HFFc6 (cell line): ENCODE data around the gene OR4D2. TPM values are rescaled to one million over a fixed set of nuclear protein-coding genes. Genes with fewer than 3 reads are reported as not detected.
A peak's percentile ranks its signal among the peaks of the same experiment; 100 is the strongest.

ENCODE experiments used
- DNase-seq: peaks from one replicate; pipeline ENCODE4 v3.0.0-alpha.2; 2018
- H3K27ac Mint-ChIP-seq: 2 replicates; pipeline ENCODE4 v1.8.0; 2020; ENCODE audit warnings: mild to moderate bottlenecking, mixed read lengths
- H3K27me3 Mint-ChIP-seq: 2 replicates; pipeline ENCODE4 v1.8.0; 2021; ENCODE audit warnings: mild to moderate bottlenecking, moderate library complexity, mixed read lengths; ENCODE audit not compliant: insufficient read depth
- H3K36me3 Mint-ChIP-seq: 2 replicates; pipeline ENCODE4 v1.8.0; 2021; ENCODE audit warnings: low read depth, mixed read lengths
- H3K4me1 Mint-ChIP-seq: 2 replicates; pipeline ENCODE4 v1.8.0; 2020; ENCODE audit warnings: low read depth, mixed read lengths
- H3K4me3 Mint-ChIP-seq: 2 replicates; pipeline ENCODE4 v1.8.0; 2020; ENCODE audit warnings: mild to moderate bottlenecking, moderate library complexity, mixed read lengths
- H3K9me3 Mint-ChIP-seq: 2 replicates; pipeline ENCODE4 v1.8.0; 2020; ENCODE audit warnings: mild to moderate bottlenecking, mixed read lengths
- total RNA-seq, 6 experiments: library from RNA; stranded (reverse); fragmentation: NEBNext Ultra II Directional; extraction: Animal tissue kit (Norgen Biotek cat#: 25700); gene quantifications; 2 replicates in 1 of 6; 3 replicates in 5 of 6; pipeline ENCODE4 v1.2.3, GENCODE V29; 2021
- TF ChIP-seq, protein P1 (sequence below): fragments of 200-600 bp; sonication (generic); IDR thresholded peaks from 2 replicates; pipeline ENCODE4 v1.5.0; 2021; ENCODE audit warnings: antibody characterized with exemption, mild to moderate bottlenecking

The OR4D2 gene
- total RNA-seq, 6 experiments from 2014 or later: not detected

DNA sequence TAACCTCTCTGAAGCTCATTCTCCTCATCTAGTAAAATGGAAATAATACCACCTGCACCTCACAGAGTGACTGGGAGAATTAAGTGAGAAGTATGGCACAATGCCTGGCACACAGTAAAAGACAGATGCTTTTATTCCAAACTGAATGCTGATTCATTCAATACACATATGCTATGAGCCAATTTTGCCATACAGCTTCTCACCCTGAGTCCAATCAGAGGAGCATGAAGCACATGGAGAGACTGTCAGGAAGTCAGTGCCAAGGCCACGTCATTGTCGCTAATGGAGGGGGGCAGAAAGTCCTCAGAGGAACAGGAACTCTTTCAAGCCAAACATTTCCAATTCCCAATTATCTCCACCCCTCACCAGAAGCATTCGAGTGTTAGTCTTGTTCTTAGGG is 40.7 kb downstream of the OR4D2 start:
- H3K4me1 Mint-ChIP-seq: no peaks in the 10 kb centered on the region
- no peak overlapping the region for H3K4me3 Mint-ChIP-seq
- no peaks in the 10 kb centered on the region for H3K9me3 Mint-ChIP-seq
- H3K27ac Mint-ChIP-seq: no peak overlapping the region
- TF ChIP-seq, protein P1, sequence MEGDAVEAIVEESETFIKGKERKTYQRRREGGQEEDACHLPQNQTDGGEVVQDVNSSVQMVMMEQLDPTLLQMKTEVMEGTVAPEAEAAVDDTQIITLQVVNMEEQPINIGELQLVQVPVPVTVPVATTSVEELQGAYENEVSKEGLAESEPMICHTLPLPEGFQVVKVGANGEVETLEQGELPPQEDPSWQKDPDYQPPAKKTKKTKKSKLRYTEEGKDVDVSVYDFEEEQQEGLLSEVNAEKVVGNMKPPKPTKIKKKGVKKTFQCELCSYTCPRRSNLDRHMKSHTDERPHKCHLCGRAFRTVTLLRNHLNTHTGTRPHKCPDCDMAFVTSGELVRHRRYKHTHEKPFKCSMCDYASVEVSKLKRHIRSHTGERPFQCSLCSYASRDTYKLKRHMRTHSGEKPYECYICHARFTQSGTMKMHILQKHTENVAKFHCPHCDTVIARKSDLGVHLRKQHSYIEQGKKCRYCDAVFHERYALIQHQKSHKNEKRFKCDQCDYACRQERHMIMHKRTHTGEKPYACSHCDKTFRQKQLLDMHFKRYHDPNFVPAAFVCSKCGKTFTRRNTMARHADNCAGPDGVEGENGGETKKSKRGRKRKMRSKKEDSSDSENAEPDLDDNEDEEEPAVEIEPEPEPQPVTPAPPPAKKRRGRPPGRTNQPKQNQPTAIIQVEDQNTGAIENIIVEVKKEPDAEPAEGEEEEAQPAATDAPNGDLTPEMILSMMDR: no peak
- no peak for DNase-seq
- H3K36me3 Mint-ChIP-seq: no peaks in the 10 kb centered on the region
- H3K27me3 Mint-ChIP-seq: peaks cover 8% of the 10 kb centered on the region

DNA sequence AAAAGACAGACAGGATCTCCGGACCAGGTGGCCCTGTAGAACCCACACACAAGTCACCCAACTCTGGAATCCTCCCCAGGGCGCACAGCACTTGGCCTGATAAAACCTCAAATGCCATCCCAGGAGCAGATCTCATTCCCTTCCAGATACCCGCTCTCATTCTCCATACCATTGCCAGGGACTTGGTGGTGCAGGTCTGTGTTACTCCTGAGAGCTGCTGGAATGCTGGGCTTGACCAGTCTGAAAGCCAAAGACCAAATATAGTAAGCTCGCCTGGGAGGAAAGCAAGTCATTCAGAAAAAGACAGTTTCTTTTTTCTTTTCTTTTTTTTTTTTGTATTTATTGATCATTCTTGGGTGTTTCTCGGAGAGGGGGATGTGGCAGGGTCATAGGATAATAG is 41.6 kb downstream of the OR4D2 start:
- DNase-seq: no peak
- peaks cover 3% of the 10 kb centered on the region for H3K27me3 Mint-ChIP-seq
- H3K36me3 Mint-ChIP-seq: no peaks in the 10 kb centered on the region
- no peaks in the 10 kb centered on the region for H3K4me1 Mint-ChIP-seq
- H3K9me3 Mint-ChIP-seq: no peaks in the 10 kb centered on the region
- TF ChIP-seq, protein P1: no peak
- H3K27ac Mint-ChIP-seq: no peak overlapping the region
- H3K4me3 Mint-ChIP-seq: no peak overlapping the region

DNA sequence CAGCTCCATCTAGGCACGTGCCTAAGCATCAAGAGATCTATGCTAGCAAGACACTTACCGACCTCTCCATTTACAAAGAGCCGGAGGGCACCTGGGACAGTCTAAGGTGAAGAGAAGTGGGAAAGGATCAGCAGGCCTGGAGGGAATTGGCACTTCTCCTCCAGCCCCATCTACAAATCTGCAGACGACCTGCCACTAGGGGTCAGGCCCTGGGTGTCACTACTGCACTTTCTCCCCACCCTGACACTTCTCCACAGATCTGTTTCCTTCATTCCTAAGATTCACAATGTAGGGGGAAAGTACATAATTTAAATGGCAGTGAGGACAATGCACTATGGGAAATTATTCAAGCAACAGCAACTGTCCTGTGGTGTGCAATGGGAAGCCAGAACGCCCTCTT is 44.1 kb downstream of the OR4D2 start:
- no peak overlapping the region for H3K4me3 Mint-ChIP-seq
- no peaks in the 10 kb centered on the region; the same call in 1 of the 2 replicates for H3K27me3 Mint-ChIP-seq
- no peak for DNase-seq
- TF ChIP-seq, protein P1: peak; percentile 61
- no peaks in the 10 kb centered on the region for H3K36me3 Mint-ChIP-seq
- no peak overlapping the region for H3K27ac Mint-ChIP-seq
- H3K4me1 Mint-ChIP-seq: no peaks in the 10 kb centered on the region
- no peaks in the 10 kb centered on the region for H3K9me3 Mint-ChIP-seq

DNA sequence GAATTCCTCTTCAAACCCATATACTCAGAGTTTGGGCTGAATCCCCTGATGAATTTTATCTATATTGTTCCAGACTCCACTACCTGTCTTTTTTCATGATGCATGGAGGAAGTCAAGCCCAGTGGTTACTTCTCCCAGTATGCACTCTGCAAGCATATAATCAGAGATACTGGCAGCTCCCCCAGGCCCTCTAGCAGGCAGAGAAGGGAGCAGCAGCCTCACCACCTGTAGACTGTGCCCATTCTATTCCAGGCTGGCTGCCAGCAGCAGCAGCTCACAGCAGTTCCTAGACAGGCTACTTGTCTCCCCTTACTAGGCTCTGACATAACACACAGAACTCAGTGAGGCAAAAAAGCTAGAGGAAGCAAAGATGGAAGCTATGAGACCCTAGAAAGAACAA is 48.9 kb downstream of the OR4D2 start:
- Mint-ChIP-seq H3K27ac (no peak overlapping the region), H3K4me3 (no peak overlapping the region), H3K4me1 (peaks cover 12% of the 10 kb centered on the region), H3K27me3 (no peaks in the 10 kb centered on the region; the same call in 1 of the 2 replicates), H3K36me3 (no peaks in the 10 kb centered on the region), H3K9me3 (no peaks in the 10 kb centered on the region)
- TF ChIP-seq, protein P1: no peak
- no peak for DNase-seq

DNA sequence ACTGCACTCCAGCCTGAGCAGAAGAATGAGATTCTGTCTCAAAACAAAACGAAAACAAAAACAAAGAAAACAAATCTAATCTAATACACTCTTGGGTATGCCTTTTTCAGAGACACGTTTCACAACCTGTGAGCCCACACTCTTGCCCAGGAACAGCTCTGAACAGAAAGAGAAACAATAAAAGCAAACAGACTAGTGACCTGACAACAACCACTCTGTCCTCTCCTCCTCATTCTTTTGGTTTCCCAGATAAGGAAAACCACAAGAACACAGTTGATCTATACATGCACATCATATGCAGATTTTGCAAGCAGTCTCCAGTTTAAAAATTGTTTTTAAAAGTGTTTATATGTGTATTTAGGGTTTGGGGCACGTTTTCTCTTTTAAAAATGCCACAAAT is 51.0 kb downstream of the OR4D2 start:
- no peak for DNase-seq
- no peaks in the 10 kb centered on the region for H3K9me3 Mint-ChIP-seq
- H3K4me1 Mint-ChIP-seq: peaks cover 12% of the 10 kb centered on the region
- TF ChIP-seq, protein P1: no peak
- peak overlapping the region; percentile 23; the same call in 1 of the 2 replicates for H3K27ac Mint-ChIP-seq
- peak overlapping the region; percentile 51 for H3K4me3 Mint-ChIP-seq
- no peaks in the 10 kb centered on the region for H3K36me3 Mint-ChIP-seq
- H3K27me3 Mint-ChIP-seq: no peaks in the 10 kb centered on the region
